ENCODE measurements around the gene CENPN.

CENPN gene

GRCh38 chr16:81006211-81006812, 702 bp upstream of the CENPN start:
- ATAC-seq = peak; percentile 70
- TF ChIP-seq TCF4 (CRISPR knock-in tag; IDR thresholded peaks at IDR 0.05; ENCODE audit: borderline replicate concordance) (no peak), SNAI2 (CRISPR knock-in tag; IDR thresholded peaks at IDR 0.05) (no peak)

- no peak for ATAC-seq
- no peak for TF ChIP-seq ZFP30 (CRISPR knock-in tag; IDR thresholded peaks at IDR 0.05)
- no peak for TF ChIP-seq ESRRG (CRISPR knock-in tag; IDR thresholded peaks at IDR 0.05)
These were observed 1.4 kb downstream of the CENPN start for GRCh38 chr16:81008505-81008789.

GRCh38 chr16:81012974-81013373, 6.0 kb downstream of the CENPN start:
- no peak for ATAC-seq
- no peak for TF ChIP-seq PPARA (CRISPR knock-in tag; IDR thresholded peaks at IDR 0.05; ENCODE audit: borderline replicate concordance)

GRCh38 chr16:81014672-81015071, 7.7 kb downstream of the CENPN start:
- TF ChIP-seq CSDC2 (CRISPR knock-in tag; IDR thresholded peaks at IDR 0.05) (no peak), GLIS3 (CRISPR knock-in tag; IDR thresholded peaks at IDR 0.05) (no peak), TOX (CRISPR knock-in tag; IDR thresholded peaks at IDR 0.05; ENCODE audit: borderline replicate concordance) (no peak), ZFP3 (CRISPR knock-in tag; IDR thresholded peaks at IDR 0.05) (no peak), ZNF8 (CRISPR knock-in tag; IDR thresholded peaks at IDR 0.05) (no peak), ESRRG (CRISPR knock-in tag; IDR thresholded peaks at IDR 0.05) (no peak), CREB5 (CRISPR knock-in tag; IDR thresholded peaks at IDR 0.05; ENCODE audit: low read depth) (no peak), TCF4 (CRISPR knock-in tag; IDR thresholded peaks at IDR 0.05; ENCODE audit: borderline replicate concordance) (no peak), ISL1 (CRISPR knock-in tag; IDR thresholded peaks at IDR 0.05) (no peak), ZNF565 (CRISPR knock-in tag; conservative IDR thresholded peaks at IDR 0.05; ENCODE audit: low read depth) (no peak), ZNF70 (CRISPR knock-in tag; IDR thresholded peaks at IDR 0.05) (no peak), ZFP30 (CRISPR knock-in tag; IDR thresholded peaks at IDR 0.05) (no peak), BACH2 (CRISPR knock-in tag; IDR thresholded peaks at IDR 0.05; ENCODE audit: borderline replicate concordance) (no peak), SNAI2 (CRISPR knock-in tag; IDR thresholded peaks at IDR 0.05) (no peak), ARNTL (CRISPR knock-in tag; IDR thresholded peaks at IDR 0.05; ENCODE audit: borderline replicate concordance, low read depth) (no peak)
- no peak for ATAC-seq

- ATAC-seq = no peak
- no peak for TF ChIP-seq TSHZ2 (CRISPR knock-in tag; IDR thresholded peaks at IDR 0.05)
- no peak for TF ChIP-seq ISL1 (CRISPR knock-in tag; IDR thresholded peaks at IDR 0.05)
- TF ChIP-seq ZFP3 (CRISPR knock-in tag; IDR thresholded peaks at IDR 0.05) = no peak
- TF ChIP-seq BACH2 (CRISPR knock-in tag; IDR thresholded peaks at IDR 0.05; ENCODE audit: borderline replicate concordance) = no peak
- TF ChIP-seq CSDC2 (CRISPR knock-in tag; IDR thresholded peaks at IDR 0.05) = no peak
- no peak for TF ChIP-seq OSR1 (CRISPR knock-in tag; IDR thresholded peaks at IDR 0.05)
- TF ChIP-seq SNAI2 (CRISPR knock-in tag; IDR thresholded peaks at IDR 0.05) = no peak
- TF ChIP-seq PPARA (CRISPR knock-in tag; IDR thresholded peaks at IDR 0.05; ENCODE audit: borderline replicate concordance) = no peak
- TF ChIP-seq ZC3H10 (CRISPR knock-in tag; IDR thresholded peaks at IDR 0.05) = no peak
- TF ChIP-seq TCF4 (CRISPR knock-in tag; IDR thresholded peaks at IDR 0.05; ENCODE audit: borderline replicate concordance) = no peak
- no peak for TF ChIP-seq ARNTL (CRISPR knock-in tag; IDR thresholded peaks at IDR 0.05; ENCODE audit: borderline replicate concordance, low read depth)
- no peak for TF ChIP-seq PATZ1 (CRISPR knock-in tag; IDR thresholded peaks at IDR 0.05; ENCODE audit: borderline replicate concordance)
- TF ChIP-seq ZFP30 (CRISPR knock-in tag; IDR thresholded peaks at IDR 0.05) = no peak
These were observed 11.5 kb downstream of the CENPN start for GRCh38 chr16:81018496-81018895.
